IPS-18c (cell line): ENCODE data around the gene AFF1.
"Not testable (repeated sequence)": the region's sequence is repeated elsewhere in the genome, so short reads cannot be mapped to it uniquely, and the experiment has no call there.

Experiments used
- H3K4me3 ChIP-seq: 2 replicates; pipeline ENCODE4 v1.7.0; 2013; ENCODE audit warnings: low read depth, mild to moderate bottlenecking, low read length, moderate library complexity; ENCODE audit not compliant: insufficient read depth
- H3K9me3 ChIP-seq: one replicate; pipeline ENCODE4 v1.6.1; 2013; ENCODE audit warnings: mild to moderate bottlenecking, low read length, moderate library complexity; ENCODE audit not compliant: control insufficient read depth, insufficient read depth

AFF1 gene

DNA sequence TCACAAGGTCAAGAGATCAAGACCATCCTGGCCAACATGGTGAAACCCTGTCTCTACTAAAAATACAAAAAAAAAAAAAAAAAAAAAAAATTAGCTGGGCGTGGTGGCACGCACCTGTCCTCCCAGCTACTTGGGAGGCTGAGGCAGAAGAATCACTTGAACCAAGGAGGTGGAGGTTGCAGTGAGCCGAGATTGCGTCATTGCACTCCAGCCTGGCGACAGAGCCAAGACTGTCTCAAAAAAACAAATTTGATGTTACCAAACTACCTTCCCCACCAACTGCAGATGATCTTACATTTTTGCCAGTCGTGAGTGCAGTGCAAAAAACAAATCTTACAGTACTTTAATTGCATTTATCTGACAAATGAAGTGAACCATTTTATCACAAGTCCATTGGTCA, 211.1 kb downstream of the AFF1 start:
- not testable (repeated sequence) for H3K9me3 ChIP-seq, H3K4me3 ChIP-seq

DNA sequence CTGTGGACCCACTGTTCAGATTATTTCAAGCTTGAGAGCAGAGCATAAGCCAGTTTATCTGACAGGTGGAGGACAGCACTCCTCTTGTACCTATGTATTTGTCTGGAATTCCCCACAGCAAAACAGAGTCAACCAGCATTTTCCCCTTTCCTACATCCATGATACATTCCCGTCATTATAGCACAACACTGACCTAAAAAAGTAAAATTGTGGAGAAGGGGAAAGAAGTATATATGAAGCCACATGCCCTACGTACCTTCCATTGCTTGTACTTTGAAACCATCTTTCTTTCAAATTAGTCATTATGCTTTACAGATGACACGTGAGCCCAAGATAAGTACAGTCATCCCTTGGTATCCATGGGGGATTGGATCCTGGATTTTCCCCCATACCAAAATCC, 212.3 kb downstream of the AFF1 start:
- Histone ChIP-seq H3K9me3 (no peaks in the 10 kb centered on the region), H3K4me3 (no peak overlapping the region)

DNA sequence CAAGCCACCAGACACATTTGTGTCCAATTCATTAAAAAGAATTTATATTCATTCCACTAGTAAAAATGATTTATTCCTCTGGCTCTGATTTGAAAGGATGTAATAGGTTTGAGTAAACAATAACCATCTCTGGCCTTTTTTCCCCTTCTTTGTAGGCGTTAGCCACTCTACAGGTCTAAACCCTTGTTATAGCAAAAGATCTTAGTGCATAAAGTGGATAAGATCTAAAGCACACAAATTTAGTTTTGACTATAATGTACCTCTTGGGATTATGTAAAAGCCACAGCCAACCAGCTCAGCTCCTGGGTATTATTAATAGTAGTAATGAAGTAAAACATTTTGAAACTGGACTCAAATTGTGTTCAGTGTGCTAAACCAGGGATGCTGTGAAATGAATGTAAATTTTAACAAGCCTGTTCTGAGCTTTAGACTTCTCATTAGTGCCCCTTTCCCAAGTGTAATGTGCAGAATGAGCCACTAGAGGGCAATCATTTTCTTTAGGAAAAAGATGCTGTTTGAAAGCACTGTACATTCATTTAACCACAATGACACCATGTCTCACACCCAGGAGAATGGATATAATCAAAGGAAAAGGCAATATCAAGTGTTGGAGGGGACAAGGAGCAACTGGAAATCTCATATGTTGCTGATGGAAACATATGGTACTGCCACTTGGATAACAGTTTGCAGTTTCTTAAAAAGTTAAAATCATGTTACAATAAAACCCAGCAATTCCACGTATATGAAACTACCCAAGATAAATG, 215.9 kb downstream of the AFF1 start:
- no peak overlapping the region for H3K4me3 ChIP-seq
- no peaks in the 10 kb centered on the region for H3K9me3 ChIP-seq

DNA sequence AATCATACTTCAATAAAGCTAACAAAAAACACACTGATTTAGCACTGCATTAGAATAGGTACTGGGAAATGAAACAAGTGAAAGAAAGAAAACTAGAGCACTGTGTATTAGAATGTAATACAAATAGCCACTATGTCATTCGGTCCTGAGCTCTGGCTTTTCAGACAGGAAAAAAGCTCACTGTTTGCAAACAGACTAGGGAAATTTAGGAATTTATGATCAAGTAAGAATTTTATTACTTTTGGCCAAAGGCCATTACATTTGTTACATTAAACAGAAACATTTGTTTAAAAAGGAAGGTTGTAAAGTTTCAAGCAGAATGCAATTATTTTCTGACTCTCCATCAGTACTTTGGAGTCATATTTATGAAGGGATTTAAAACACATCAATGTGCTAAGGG, 216.9 kb downstream of the AFF1 start:
- Histone ChIP-seq H3K9me3 (no peaks in the 10 kb centered on the region), H3K4me3 (no peak overlapping the region)

DNA sequence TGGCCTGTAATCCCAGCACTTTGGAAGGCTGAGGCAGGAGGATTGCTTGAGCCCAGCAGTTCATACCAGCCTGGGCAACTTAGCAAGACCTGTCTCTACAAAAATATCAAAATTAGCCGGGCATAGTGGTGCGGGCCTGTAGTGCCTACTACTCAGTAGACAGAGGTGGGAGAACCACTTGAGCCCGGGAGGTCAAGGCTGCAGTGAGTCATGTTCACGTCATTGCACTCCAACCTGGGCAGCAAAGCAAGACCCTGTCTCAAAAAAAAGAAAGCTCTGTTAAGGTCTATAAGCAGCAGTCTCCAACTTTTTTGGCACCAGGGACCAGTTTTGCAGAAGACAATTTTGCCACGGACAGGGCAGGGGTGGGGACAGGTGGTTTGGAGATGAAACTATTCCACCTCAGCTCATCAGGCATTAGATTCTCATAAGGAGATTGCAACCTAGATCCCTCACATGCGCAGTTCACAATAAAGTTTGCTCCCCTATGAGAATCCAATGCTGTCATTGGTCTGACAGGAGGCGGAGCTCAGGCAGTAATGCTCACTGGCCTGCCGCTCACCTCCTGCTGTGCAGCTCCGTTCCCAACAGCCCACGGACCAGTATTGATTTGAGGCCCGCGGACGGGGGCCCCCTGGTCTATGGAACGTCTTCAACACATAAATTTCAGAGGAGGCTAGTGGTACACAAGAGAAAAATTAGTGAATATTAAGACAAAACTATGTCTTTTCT, 217.7 kb downstream of the AFF1 start:
- H3K4me3 ChIP-seq: no peak overlapping the region
- no peaks in the 10 kb centered on the region for H3K9me3 ChIP-seq

DNA sequence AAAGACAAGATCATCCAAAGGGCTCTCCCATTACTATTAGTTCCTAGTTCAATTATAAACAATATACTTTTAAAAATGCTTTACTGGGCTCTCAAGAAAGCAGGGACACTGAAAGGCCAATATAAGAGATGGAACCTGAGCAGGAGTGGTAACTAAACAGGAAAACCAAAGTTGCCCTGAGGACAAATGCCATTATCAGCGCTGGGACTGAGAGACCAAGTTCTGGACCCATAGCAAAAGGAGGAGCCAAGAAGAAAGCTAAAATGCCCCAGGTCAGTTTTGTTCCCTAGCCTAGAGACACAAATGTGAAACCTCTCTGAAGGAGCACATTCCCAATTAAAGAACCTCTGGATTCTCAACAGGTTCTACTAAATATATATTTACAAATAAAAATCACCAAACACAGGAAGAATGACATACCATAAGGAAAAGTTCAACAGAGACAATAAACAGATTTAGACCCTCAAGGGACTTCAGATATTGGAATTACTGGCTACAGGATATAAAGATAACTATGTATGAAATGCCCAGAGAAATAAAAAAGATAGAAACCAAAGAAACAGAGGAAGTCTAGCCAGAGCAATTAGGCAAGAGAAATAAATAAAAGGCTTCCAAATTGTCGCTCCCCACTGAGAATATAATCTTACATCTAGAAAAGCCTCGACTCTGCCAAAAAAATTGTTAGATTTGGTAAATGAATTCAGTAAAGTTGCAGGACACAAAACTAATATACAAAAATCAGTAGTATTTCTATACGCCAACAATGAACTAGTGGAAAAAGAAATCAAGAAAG, 218.5 kb downstream of the AFF1 start:
- Histone ChIP-seq H3K4me3 (no peak overlapping the region), H3K9me3 (no peaks in the 10 kb centered on the region)

DNA sequence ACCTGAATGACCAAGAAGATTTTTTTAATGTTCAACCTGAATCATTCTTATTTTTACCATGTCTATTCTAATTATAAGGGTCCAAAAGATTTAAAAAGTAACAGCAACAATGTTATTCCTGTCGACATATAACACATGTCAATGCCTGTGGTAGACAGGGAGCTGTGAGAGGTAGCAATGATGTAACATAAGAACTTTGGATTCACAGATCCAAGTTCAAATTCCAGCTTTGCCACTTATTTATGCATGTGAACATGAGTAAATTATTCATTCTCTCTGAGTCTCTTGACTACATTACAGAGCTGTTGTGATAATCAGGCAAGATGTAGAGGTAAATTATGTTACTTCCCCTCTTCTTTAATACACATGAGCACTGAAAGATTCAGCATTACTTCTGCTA, 231.1 kb downstream of the AFF1 start:
- Histone ChIP-seq H3K9me3 (no peaks in the 10 kb centered on the region), H3K4me3 (no peak overlapping the region)

DNA sequence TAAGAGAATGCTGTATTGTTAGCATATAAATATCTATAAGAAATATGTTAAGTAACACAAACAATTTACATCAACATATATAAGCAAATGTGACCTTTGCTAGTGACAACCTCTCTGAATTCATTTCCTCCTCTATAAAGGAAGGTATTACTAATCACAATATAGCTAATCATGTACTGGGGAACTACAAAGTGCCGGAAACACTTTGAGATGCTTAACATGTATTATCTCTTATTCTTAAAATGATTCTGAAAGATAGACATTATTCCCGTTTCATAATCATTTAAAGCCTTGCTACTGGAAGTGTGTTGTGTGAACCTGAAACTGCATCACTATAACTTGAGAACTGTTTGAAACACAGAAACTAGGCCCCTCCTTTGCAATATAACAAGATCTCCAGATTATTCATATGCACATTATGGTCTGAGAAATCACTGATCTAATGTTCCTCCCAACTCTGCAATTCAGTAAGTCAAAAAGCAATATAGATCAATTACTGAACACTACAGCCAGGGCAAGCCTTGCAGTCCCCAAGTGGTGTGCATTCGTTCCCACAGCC, 231.6 kb downstream of the AFF1 start:
- H3K9me3 ChIP-seq: no peaks in the 10 kb centered on the region
- no peak overlapping the region for H3K4me3 ChIP-seq

DNA sequence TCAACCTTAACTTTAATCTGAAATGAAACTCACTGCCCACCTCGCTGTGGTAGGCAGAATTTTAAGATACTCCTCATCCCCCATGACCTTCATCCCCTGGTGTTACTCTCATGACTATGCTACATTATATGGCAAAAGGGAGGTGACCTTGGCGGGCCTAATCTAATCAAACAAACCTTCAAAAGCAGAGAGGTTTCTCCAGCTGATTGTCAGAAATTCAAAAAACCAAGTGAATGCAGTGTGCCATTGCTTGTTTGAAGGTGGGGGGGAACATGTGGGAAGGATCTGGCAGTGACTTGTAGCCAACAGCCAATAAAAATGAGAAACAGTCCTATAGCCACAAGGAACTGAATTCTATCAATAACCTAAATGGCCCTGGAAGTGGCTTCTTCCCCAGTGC, 237.1 kb downstream of the AFF1 start:
- Histone ChIP-seq H3K4me3 (no peak overlapping the region), H3K9me3 (no peaks in the 10 kb centered on the region)

DNA sequence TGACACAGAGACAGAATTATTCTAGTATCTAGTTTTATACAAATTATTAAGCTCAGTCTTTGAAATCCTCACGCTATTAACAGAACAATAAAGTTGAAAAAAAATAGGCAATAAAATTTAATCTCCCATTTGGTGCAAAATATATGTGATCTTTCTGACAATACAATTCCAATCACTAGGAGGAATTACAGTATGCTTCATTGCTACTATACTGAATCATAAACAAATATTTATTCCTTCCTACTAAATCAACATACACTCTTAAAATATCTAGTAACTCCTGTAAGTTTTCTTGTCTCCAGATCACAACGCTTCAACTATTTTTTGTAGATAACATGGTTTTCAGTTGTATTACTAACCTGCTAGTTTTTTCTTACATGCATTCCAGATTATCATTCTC, 239.9 kb downstream of the AFF1 start:
- Histone ChIP-seq H3K9me3 (no peaks in the 10 kb centered on the region), H3K4me3 (no peak overlapping the region)

DNA sequence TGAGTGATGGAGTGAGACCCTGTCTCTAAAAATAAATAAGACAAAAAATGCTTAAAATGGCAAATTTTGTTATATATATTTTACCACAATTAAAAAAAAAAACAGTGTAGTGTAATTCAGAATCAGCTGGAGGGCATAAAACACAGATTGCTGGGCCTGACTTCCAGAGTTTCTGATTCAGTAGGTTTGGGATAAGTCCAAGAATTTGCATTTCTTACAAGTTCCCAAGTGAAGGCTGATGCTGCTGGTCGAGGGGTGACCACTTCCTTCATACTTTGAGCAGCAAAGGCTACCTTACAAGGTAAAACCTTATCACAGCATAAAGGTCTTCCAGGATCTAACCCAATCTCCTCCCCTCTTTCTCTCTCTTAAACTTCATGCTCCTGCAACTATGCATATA, 244.9 kb downstream of the AFF1 start:
- no peak overlapping the region for H3K4me3 ChIP-seq
- H3K9me3 ChIP-seq: no peaks in the 10 kb centered on the region

DNA sequence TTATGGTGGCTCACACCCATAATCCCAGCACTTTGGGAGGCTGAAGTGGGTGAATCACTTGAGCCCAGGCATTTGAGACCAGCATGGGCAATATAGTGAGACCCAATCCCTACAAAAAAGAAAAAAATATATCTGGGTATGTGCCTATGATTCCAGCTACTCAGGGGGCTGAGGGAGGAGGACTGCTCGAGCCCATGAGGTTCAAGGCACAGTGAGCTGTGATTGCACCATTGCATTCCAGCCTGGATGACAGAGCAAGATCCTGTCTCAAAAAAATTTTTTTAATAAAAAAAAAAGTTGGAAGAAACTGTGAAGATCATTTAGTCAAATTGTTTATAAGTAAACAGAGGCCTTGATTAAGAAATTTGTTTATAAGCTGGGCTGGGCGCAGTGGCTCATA, 246.0 kb downstream of the AFF1 start:
- Histone ChIP-seq H3K9me3 (no peaks in the 10 kb centered on the region), H3K4me3 (no peak overlapping the region)

DNA sequence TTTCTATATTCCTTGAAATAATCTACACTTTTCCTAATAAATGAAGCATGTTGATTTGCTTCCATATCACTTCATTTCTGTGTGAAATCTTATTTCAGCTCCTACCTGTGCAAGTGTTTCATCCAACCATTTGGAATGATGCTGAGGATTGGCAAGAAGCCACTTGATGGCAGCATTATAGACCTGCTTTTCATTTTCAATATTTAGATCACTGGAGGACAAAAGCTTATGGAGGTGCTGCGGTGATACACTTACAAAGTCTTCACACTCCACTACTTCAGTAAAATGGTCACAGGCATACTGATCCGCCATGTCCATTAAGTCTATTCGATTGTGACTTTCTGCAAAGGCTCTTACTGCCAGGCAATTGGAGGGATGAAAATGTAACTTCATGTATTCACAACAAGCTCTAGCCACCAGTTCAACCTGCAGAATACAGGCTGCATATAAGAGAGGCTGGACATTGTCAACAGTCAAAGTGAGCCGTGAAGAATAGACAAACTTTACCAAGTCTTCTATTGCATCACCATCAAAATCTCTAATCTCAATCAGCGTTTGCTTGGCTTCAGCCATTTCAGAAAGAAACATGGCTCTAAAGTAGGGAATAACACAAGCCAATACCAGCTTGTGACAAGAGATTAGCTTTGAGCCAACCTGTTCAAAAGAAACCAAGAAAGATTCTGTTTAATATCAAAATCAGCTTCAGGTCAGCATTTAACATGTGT, 250.5 kb downstream of the AFF1 start:
- no peak overlapping the region for H3K4me3 ChIP-seq
- no peaks in the 10 kb centered on the region for H3K9me3 ChIP-seq

DNA sequence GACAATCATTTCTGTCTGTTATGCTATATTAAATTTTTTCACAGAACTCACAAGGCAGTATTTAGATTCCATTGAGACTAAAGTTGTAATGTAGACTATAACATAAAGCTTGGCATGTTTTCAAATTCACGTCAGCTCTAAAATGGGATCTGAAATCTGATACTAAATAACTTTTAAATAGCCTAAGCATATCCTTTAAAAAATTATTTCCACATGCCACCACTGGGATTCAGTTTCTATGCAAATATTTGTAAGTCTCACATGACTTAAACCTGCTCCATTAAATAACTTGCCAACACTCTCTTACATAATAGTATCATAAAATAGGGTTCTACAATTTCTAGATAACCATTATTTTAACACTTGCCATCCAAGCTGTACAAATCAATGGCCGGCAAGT, 253.2 kb downstream of the AFF1 start:
- Histone ChIP-seq H3K4me3 (no peak overlapping the region), H3K9me3 (no peaks in the 10 kb centered on the region)

DNA sequence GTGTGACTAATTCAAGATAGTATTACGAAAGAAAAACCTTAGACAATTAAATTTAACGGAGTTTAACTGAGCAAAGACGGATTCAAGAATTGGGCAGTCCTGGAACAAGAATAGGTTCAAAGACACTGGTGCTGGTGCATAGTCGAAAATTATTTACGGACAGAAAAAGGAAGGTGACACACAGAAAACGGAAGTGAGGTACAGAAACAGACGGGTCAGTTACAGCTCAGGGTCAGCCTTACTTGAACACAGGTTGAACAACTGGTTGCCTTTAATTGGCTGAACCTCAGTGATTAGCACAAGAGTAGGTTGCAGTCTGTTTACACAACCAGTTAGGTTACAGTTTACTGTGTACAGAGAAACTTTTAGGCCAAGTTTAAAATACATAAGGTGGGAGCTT, 254.1 kb downstream of the AFF1 start:
- Histone ChIP-seq H3K4me3 (no peak overlapping the region), H3K9me3 (no peaks in the 10 kb centered on the region)
